HepG2 (cell line): ENCODE data around the gene SLC24A5. TPM values are rescaled to one million over a fixed set of nuclear protein-coding genes. Genes with fewer than 3 reads are reported as not detected.

Experiments used
- CERS6 ChIP-seq: sonication (generic); formaldehyde crosslinking; IDR thresholded peaks from 2 replicates; pipeline ENCODE4 v1.5.0; 2020; ENCODE audit warnings: missing genetic modification reagents
- MIER2 ChIP-seq: IDR thresholded peaks from 2 replicates; pipeline ENCODE4 v1.6.1; 2016; ENCODE audit warnings: missing biosample characterization, missing genetic modification reagents
- MTF1 ChIP-seq: sonication (generic); formaldehyde crosslinking; IDR thresholded peaks from 2 replicates; pipeline ENCODE4 v1.5.0; 2020; ENCODE audit warnings: missing genetic modification reagents
- ZBTB21 ChIP-seq: sonication (generic); formaldehyde crosslinking; IDR thresholded peaks from 2 replicates; pipeline ENCODE4 v1.4.0; 2020; ENCODE audit warnings: missing genetic modification reagents
- ZNF142 ChIP-seq: sonication (generic); formaldehyde crosslinking; IDR thresholded peaks from 2 replicates; pipeline ENCODE4 v1.4.0; 2020; ENCODE audit warnings: missing genetic modification reagents
- ZNF484 ChIP-seq: sonication (generic); formaldehyde crosslinking; IDR thresholded peaks from 2 replicates; pipeline ENCODE4 v1.5.1; 2020; ENCODE audit warnings: mild to moderate bottlenecking, low read depth, missing genetic modification reagents, borderline replicate concordance
- polyA plus RNA-seq, 8 experiments: library from polyadenylated mRNA; depleted of rRNA in 3 of 8; stranded (reverse) in 7 of 8; unstranded in 1 of 8; fragments of >200 nt; fragmentation: Illumina TruSeq in 4 of 8; extraction: Trizol in 4 of 8; gene quantifications; 2 replicates each; pipeline versions ENCODE4 v1.2.1 to v1.2.3, GENCODE V29; 2011 to 2016; ENCODE audit warnings: low read depth in 4 of 8, missing spikeins in 1 of 8, mixed read lengths in 1 of 8; ENCODE audit not compliant: insufficient read depth in 1 of 8
- total RNA-seq, 5 experiments: library from RNA; depleted of rRNA; stranded (reverse); fragments of >200 nt; fragmentation: Illumina TruSeq; extraction: Trizol; gene quantifications; 2 replicates each; pipeline ENCODE4 v1.2.3, GENCODE V29; 2016; ENCODE audit warnings: low read depth in 1 of 5

SLC24A5 gene
- total and polyA plus RNA-seq, 2 of the 13 experiments (the other 11 are each of a cell fraction or from before 2014, with no cell fraction given), result not detected

GRCh38 chr15:48097264-48097663, 23.5 kb upstream of the SLC24A5 start (continued):
- TF ChIP-seq ZNF142, result no peak
- TF ChIP-seq ZNF484 (CRISPR knock-in tag), result no peak
- no peak for TF ChIP-seq CERS6 (CRISPR knock-in tag)
- TF ChIP-seq ZBTB21 (CRISPR knock-in tag), result no peak
- no peak for TF ChIP-seq MTF1 (CRISPR knock-in tag)
- TF ChIP-seq MIER2 (CRISPR knock-in tag), result no peak
- TF ChIP-seq, all 625 proteins: peak for 2
